CD4-positive, alpha-beta T cell treated with Interleukin-12 subunit alpha and Interleukin-12 subunit beta, for 1 hour (primary cell): Measurements from ENCODE around the gene ZNF497.
"Not testable (repeated sequence)": the region's sequence is repeated elsewhere in the genome, so short reads cannot be mapped to it uniquely, and the experiment has no call there.

ENCODE experiments used
- DNase-seq: peaks from one replicate; pipeline ENCODE4 v3.0.0-alpha.2; 2020

Gene ZNF497

GRCh38 chr19:58362272-58362994 lies at the start of gene ZNF497:
ZNF497 (minus strand) TSS chr19:58362751; CDS start chr19:58357635, 5,116 bp downstream.
- DNase-seq, result peak; percentile 98

GRCh38 chr19:58409010-58409790 lies 46.6 kb upstream of the ZNF497 start:
- no peak for DNase-seq

GRCh38 chr19:58408152-58409009 lies 45.8 kb upstream of the ZNF497 start, which contains the start of gene ZNF584:
ZNF584 (plus strand) TSS chr19:58408649; CDS start chr19:58409148, 499 bp downstream.
- DNase-seq, result peak; percentile 95

GRCh38 chr19:58407658-58408151 lies 45.2 kb upstream of the ZNF497 start:
- DNase-seq, result no peak

- no peak for DNase-seq
Observed at GRCh38 chr19:58406818-58407657, 44.5 kb upstream of the ZNF497 start.

- DNase-seq, result not testable (repeated sequence)
Observed at GRCh38 chr19:58403920-58404478, 41.4 kb upstream of the ZNF497 start.

GRCh38 chr19:58401840-58402421 lies 39.4 kb upstream of the ZNF497 start:
- DNase-seq, result no peak

- peak; percentile 100 for DNase-seq
Observed at GRCh38 chr19:58400916-58401839, 38.6 kb upstream of the ZNF497 start.

GRCh38 chr19:58400316-58400915 lies 37.9 kb upstream of the ZNF497 start:
- DNase-seq, result no peak

GRCh38 chr19:58399903-58400302 lies 37.4 kb upstream of the ZNF497 start:
- DNase-seq, result no peak

GRCh38 chr19:58398545-58398944 lies 36.0 kb upstream of the ZNF497 start:
- no peak for DNase-seq

- no peak for DNase-seq
Observed at GRCh38 chr19:58398087-58398486, 35.5 kb upstream of the ZNF497 start.

GRCh38 chr19:58397533-58398037 lies 35.0 kb upstream of the ZNF497 start:
- no peak for DNase-seq

GRCh38 chr19:58396691-58397532 lies 34.4 kb upstream of the ZNF497 start:
- DNase-seq, result no peak

GRCh38 chr19:58395979-58396627 lies 33.6 kb upstream of the ZNF497 start:
- no peak for DNase-seq

GRCh38 chr19:58395220-58395978 lies 32.8 kb upstream of the ZNF497 start, which contains the start of gene RNF225:
RNF225 (plus strand) TSS chr19:58395656; CDS start chr19:58396090, 434 bp downstream.
- DNase-seq, result no peak

GRCh38 chr19:58394821-58395219 lies 32.3 kb upstream of the ZNF497 start:
- no peak for DNase-seq
